Measurements from ENCODE around the gene PIRT. TPM values are rescaled to one million over a fixed set of nuclear protein-coding genes. Genes with fewer than 3 reads are reported as not detected.

The PIRT gene
- total and polyA plus RNA-seq, 4 donors, result 0.18 TPM; not detected in 3

GRCh38 chr17:10836145-10836544 is 1.7 kb downstream of the PIRT start:
- WGBS, 2 donors, result 75 to 79% methylated on average over 7 of the region's 7 CpGs
- H3K36me3 ChIP-seq (ENCODE audit: control insufficient read depth in 1 of 2, insufficient read depth in 2 of 2, low read length in 1 of 2), result no peaks in the 10 kb centered on the region
- no peak for DNase-seq
- no peak for ATAC-seq (ENCODE audit: low FRiP score)
- no peak overlapping the region for H3K27ac ChIP-seq (ENCODE audit: low read depth in 1 of 2, low read length in 2 of 2)
- H3K4me3 ChIP-seq (ENCODE audit: low read length in 2 of 2), result no peak overlapping the region
- no peaks in the 10 kb centered on the region for H3K27me3 ChIP-seq (ENCODE audit: control insufficient read depth in 1 of 2, insufficient read depth in 2 of 2, low read length in 1 of 2)
- no peaks in the 10 kb centered on the region for H3K4me1 ChIP-seq (ENCODE audit: control insufficient read depth in 1 of 2, insufficient read depth in 2 of 2, low read length in 2 of 2)
- intact Hi-C loops (cut with DNase I), result no loop called here
- H3K9me3 ChIP-seq (ENCODE audit: control insufficient read depth, low read length), result no peaks in the 10 kb centered on the region

GRCh38 chr17:10831696-10832095 is 6.2 kb downstream of the PIRT start:
- ATAC-seq (ENCODE audit: low FRiP score), result no peak
- WGBS, 2 donors, result 66 to 67% methylated on average over 5 of the region's 5 CpGs
- Histone ChIP-seq H3K27me3 (ENCODE audit: control insufficient read depth in 1 of 2, insufficient read depth in 2 of 2, low read length in 1 of 2) (no peaks in the 10 kb centered on the region), H3K36me3 (ENCODE audit: control insufficient read depth in 1 of 2, insufficient read depth in 2 of 2, low read length in 1 of 2) (no peaks in the 10 kb centered on the region), H3K9me3 (ENCODE audit: control insufficient read depth, low read length) (no peaks in the 10 kb centered on the region), H3K27ac (ENCODE audit: low read depth in 1 of 2, low read length in 2 of 2) (no peak overlapping the region), H3K4me3 (ENCODE audit: low read length in 2 of 2) (no peak overlapping the region), H3K4me1 (ENCODE audit: control insufficient read depth in 1 of 2, insufficient read depth in 2 of 2, low read length in 2 of 2) (no peaks in the 10 kb centered on the region)
- intact Hi-C loops (cut with DNase I), result no loop called here
- DNase-seq, result no peak

GRCh38 chr17:10827898-10828552 is 9.9 kb downstream of the PIRT start:
- WGBS, 2 donors, result 68 to 75% methylated on average over 5 of the region's 5 CpGs
- intact Hi-C loops (cut with DNase I), result no loop called here
- Histone ChIP-seq H3K9me3 (ENCODE audit: control insufficient read depth, low read length) (no peaks in the 10 kb centered on the region), H3K27me3 (ENCODE audit: control insufficient read depth in 1 of 2, insufficient read depth in 2 of 2, low read length in 1 of 2) (no peaks in the 10 kb centered on the region), H3K27ac (ENCODE audit: low read depth in 1 of 2, low read length in 2 of 2) (no peak overlapping the region), H3K36me3 (ENCODE audit: control insufficient read depth in 1 of 2, insufficient read depth in 2 of 2, low read length in 1 of 2) (no peaks in the 10 kb centered on the region), H3K4me3 (ENCODE audit: low read length in 2 of 2) (no peak overlapping the region), H3K4me1 (ENCODE audit: control insufficient read depth in 1 of 2, insufficient read depth in 2 of 2, low read length in 2 of 2) (no peaks in the 10 kb centered on the region)
- DNase-seq, result no peak
- no peak for ATAC-seq (ENCODE audit: low FRiP score)

GRCh38 chr17:10824874-10825273 is 13.0 kb downstream of the PIRT start:
- H3K36me3 ChIP-seq (ENCODE audit: control insufficient read depth in 1 of 2, insufficient read depth in 2 of 2, low read length in 1 of 2), result no peaks in the 10 kb centered on the region
- H3K27me3 ChIP-seq (ENCODE audit: control insufficient read depth in 1 of 2, insufficient read depth in 2 of 2, low read length in 1 of 2), result no peaks in the 10 kb centered on the region
- H3K27ac ChIP-seq (ENCODE audit: low read depth in 1 of 2, low read length in 2 of 2), result no peak overlapping the region
- no peak overlapping the region for H3K4me3 ChIP-seq (ENCODE audit: low read length in 2 of 2)
- ATAC-seq (ENCODE audit: low FRiP score) (no peak), DNase-seq (no peak)
- H3K4me1 ChIP-seq (ENCODE audit: control insufficient read depth in 1 of 2, insufficient read depth in 2 of 2, low read length in 2 of 2), result no peaks in the 10 kb centered on the region
- intact Hi-C loops (cut with DNase I), result no loop called here
- H3K9me3 ChIP-seq (ENCODE audit: control insufficient read depth, low read length), result no peaks in the 10 kb centered on the region
- 79 to 82% methylated on average over 7 of the region's 7 CpGs for WGBS, 2 donors

- no peak for ATAC-seq (ENCODE audit: low FRiP score)
- Histone ChIP-seq H3K9me3 (ENCODE audit: control insufficient read depth, low read length) (no peaks in the 10 kb centered on the region), H3K4me3 (ENCODE audit: low read length in 2 of 2) (no peak overlapping the region), H3K36me3 (ENCODE audit: control insufficient read depth in 1 of 2, insufficient read depth in 2 of 2, low read length in 1 of 2) (no peaks in the 10 kb centered on the region), H3K4me1 (ENCODE audit: control insufficient read depth in 1 of 2, insufficient read depth in 2 of 2, low read length in 2 of 2) (no peaks in the 10 kb centered on the region), H3K27me3 (ENCODE audit: control insufficient read depth in 1 of 2, insufficient read depth in 2 of 2, low read length in 1 of 2) (no peaks in the 10 kb centered on the region), H3K27ac (ENCODE audit: low read depth in 1 of 2, low read length in 2 of 2) (no peak overlapping the region)
- intact Hi-C loops (cut with DNase I), result no loop called here
- DNase-seq, result no peak
Observed at GRCh38 chr17:10821770-10822169, 16.1 kb downstream of the PIRT start.

GRCh38 chr17:10821054-10821453 is 16.8 kb downstream of the PIRT start:
- no peaks in the 10 kb centered on the region for H3K36me3 ChIP-seq (ENCODE audit: control insufficient read depth in 1 of 2, insufficient read depth in 2 of 2, low read length in 1 of 2)
- no peak overlapping the region for H3K27ac ChIP-seq (ENCODE audit: low read depth in 1 of 2, low read length in 2 of 2)
- H3K27me3 ChIP-seq (ENCODE audit: control insufficient read depth in 1 of 2, insufficient read depth in 2 of 2, low read length in 1 of 2), result no peaks in the 10 kb centered on the region
- peak; percentile 23 for ATAC-seq (ENCODE audit: low FRiP score)
- no peaks in the 10 kb centered on the region for H3K4me1 ChIP-seq (ENCODE audit: control insufficient read depth in 1 of 2, insufficient read depth in 2 of 2, low read length in 2 of 2)
- WGBS, 2 donors, result 50 to 57% methylated on average over 4 of the region's 4 CpGs
- intact Hi-C loops (cut with DNase I), result no loop called here
- DNase-seq, result no peak
- H3K4me3 ChIP-seq (ENCODE audit: low read length in 2 of 2), result no peak overlapping the region
- no peaks in the 10 kb centered on the region for H3K9me3 ChIP-seq (ENCODE audit: control insufficient read depth, low read length)

- DNase-seq (no peak), ATAC-seq (ENCODE audit: low FRiP score) (no peak)
- H3K27ac ChIP-seq (ENCODE audit: low read depth in 1 of 2, low read length in 2 of 2), result no peak overlapping the region
- no peaks in the 10 kb centered on the region for H3K27me3 ChIP-seq (ENCODE audit: control insufficient read depth in 1 of 2, insufficient read depth in 2 of 2, low read length in 1 of 2)
- H3K4me3 ChIP-seq (ENCODE audit: low read length in 2 of 2), result no peak overlapping the region
- intact Hi-C loops (cut with DNase I), result no loop called here
- WGBS, 2 donors, result 71 to 73% methylated on average over 5 of the region's 5 CpGs
- H3K4me1 ChIP-seq (ENCODE audit: control insufficient read depth in 1 of 2, insufficient read depth in 2 of 2, low read length in 2 of 2), result no peaks in the 10 kb centered on the region
- no peaks in the 10 kb centered on the region for H3K9me3 ChIP-seq (ENCODE audit: control insufficient read depth, low read length)
- H3K36me3 ChIP-seq (ENCODE audit: control insufficient read depth in 1 of 2, insufficient read depth in 2 of 2, low read length in 1 of 2), result no peaks in the 10 kb centered on the region
Observed at GRCh38 chr17:10815319-10815718, 22.6 kb downstream of the PIRT start.

GRCh38 chr17:10814075-10814474 is 23.8 kb downstream of the PIRT start:
- DNase-seq, result no peak
- Histone ChIP-seq H3K27ac (ENCODE audit: low read depth in 1 of 2, low read length in 2 of 2) (no peak overlapping the region), H3K9me3 (ENCODE audit: control insufficient read depth, low read length) (no peaks in the 10 kb centered on the region), H3K36me3 (ENCODE audit: control insufficient read depth in 1 of 2, insufficient read depth in 2 of 2, low read length in 1 of 2) (no peaks in the 10 kb centered on the region), H3K4me3 (ENCODE audit: low read length in 2 of 2) (no peak overlapping the region), H3K4me1 (ENCODE audit: control insufficient read depth in 1 of 2, insufficient read depth in 2 of 2, low read length in 2 of 2) (no peaks in the 10 kb centered on the region), H3K27me3 (ENCODE audit: control insufficient read depth in 1 of 2, insufficient read depth in 2 of 2, low read length in 1 of 2) (no peaks in the 10 kb centered on the region)
- ATAC-seq (ENCODE audit: low FRiP score), result no peak
- 51 to 71% methylated on average over 1 of the region's 1 CpG for WGBS, 2 donors
- intact Hi-C loops (cut with DNase I), result no loop called here

- intact Hi-C loops (cut with DNase I), result no loop called here
- Histone ChIP-seq H3K4me1 (ENCODE audit: control insufficient read depth in 1 of 2, insufficient read depth in 2 of 2, low read length in 2 of 2) (no peaks in the 10 kb centered on the region), H3K27me3 (ENCODE audit: control insufficient read depth in 1 of 2, insufficient read depth in 2 of 2, low read length in 1 of 2) (no peaks in the 10 kb centered on the region), H3K9me3 (ENCODE audit: control insufficient read depth, low read length) (no peaks in the 10 kb centered on the region), H3K4me3 (ENCODE audit: low read length in 2 of 2) (no peak overlapping the region), H3K27ac (ENCODE audit: low read depth in 1 of 2, low read length in 2 of 2) (no peak overlapping the region), H3K36me3 (ENCODE audit: control insufficient read depth in 1 of 2, insufficient read depth in 2 of 2, low read length in 1 of 2) (no peaks in the 10 kb centered on the region)
- DNase-seq (no peak), ATAC-seq (ENCODE audit: low FRiP score) (no peak)
- 66 to 71% methylated on average over 5 of the region's 5 CpGs for WGBS, 2 donors
Observed at GRCh38 chr17:10812674-10813073, 25.2 kb downstream of the PIRT start.
